ENCODE measurements around the gene GUSB. TPM values are rescaled to one million over a fixed set of nuclear protein-coding genes. Genes with fewer than 3 reads are reported as not detected.
"Not testable (repeated sequence)": the region's sequence is repeated elsewhere in the genome, so short reads cannot be mapped to it uniquely, and the experiment has no call there.

Gene GUSB
- total and polyA plus RNA-seq, 2 of the 8 experiments (the other 6 are each of a cell fraction or from before 2014, with no cell fraction given) = 43.6 to 71.3 TPM

DNA sequence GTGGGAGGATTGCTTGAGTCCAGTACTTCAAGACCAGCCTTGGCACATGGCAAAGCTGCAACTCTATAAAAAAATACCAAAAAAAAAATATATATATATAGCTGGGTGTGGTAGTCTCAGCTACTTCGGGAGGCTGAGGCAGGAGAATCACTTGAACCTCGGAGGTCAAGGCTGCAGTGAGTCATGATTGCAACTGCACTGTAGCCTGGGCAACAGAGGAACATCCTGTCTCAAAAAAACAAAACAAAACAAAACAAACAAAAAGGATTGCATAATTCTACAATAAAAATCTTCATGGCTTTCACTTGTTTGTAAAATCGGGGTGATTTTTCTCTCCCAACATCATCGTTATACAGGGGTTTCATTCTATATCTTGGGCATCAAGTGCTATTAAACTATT is 35.1 kb downstream of the GUSB start (continued):
- TF ChIP-seq, protein P1, sequence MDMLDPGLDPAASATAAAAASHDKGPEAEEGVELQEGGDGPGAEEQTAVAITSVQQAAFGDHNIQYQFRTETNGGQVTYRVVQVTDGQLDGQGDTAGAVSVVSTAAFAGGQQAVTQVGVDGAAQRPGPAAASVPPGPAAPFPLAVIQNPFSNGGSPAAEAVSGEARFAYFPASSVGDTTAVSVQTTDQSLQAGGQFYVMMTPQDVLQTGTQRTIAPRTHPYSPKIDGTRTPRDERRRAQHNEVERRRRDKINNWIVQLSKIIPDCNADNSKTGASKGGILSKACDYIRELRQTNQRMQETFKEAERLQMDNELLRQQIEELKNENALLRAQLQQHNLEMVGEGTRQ (IDR thresholded peaks at IDR 0.05; ENCODE audit: low read length) = no peak
- no peak for TF ChIP-seq POLR2AphosphoS5 (IDR thresholded peaks at IDR 0.05; ENCODE audit: low read depth, low read length)
- no peak for TF ChIP-seq HDAC6 (IDR thresholded peaks at IDR 0.05; ENCODE audit: low read depth, low read length)
- no peak for TF ChIP-seq SRF (IDR thresholded peaks at IDR 0.05; ENCODE audit: low read depth, low read length)
- no peak for TF ChIP-seq CHD2 (IDR thresholded peaks at IDR 0.05; ENCODE audit: low read length)

DNA sequence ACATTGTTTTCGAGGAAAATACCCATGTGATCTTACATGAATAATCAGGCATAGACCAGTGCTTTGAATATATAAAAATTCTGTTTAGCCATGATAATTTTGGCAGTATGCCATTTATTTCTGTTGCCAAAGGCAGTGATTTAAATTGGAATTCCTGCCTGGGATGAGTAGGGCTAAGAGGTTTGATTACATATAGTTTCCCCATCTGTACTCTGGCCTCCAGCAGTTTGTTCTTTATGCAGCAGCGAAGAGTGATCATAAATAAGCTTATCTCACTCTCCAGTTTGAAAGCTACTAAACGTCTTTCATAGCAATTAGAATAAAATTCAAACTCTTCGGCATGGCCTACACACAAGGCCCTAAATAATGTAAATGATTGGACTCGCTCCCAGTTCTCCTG is 36.2 kb downstream of the GUSB start:
- H3K4ac ChIP-seq (replicated peaks; ENCODE audit: insufficient read length, low read depth, low read length); H3K4me1 ChIP-seq (replicated peaks in 1 of 4; ENCODE audit: control insufficient read depth in 3 of 4, insufficient read depth in 4 of 4, low read length in 3 of 4); H2AK5ac ChIP-seq (ENCODE audit: low read depth, low read length); H2BK12ac ChIP-seq (ENCODE audit: low read depth, low read length); H3K14ac ChIP-seq (ENCODE audit: insufficient read length); H3K9me3 ChIP-seq (ENCODE audit: insufficient read depth in 2 of 2, low read depth in 1 of 2, low read length in 1 of 2); DNase-seq (ENCODE audit: low read depth in 1 of 2, low spot score in 2 of 2); H3K27ac ChIP-seq (ENCODE audit: low read depth, low read length); CTCF ChIA-PET (ENCODE audit: partially characterized antibody); H3K23ac ChIP-seq (ENCODE audit: insufficient read length); H4K8ac ChIP-seq (ENCODE audit: extremely low read depth, insufficient read depth, low read length); H2BK5ac ChIP-seq (ENCODE audit: low read depth, low read length); H3K23me2 ChIP-seq (ENCODE audit: low read depth, low read length); FAIRE-seq; H4K5ac ChIP-seq (ENCODE audit: insufficient read length, low read depth, low read length); H2BK15ac ChIP-seq (ENCODE audit: low read length); H3K56ac ChIP-seq (replicated peaks; ENCODE audit: insufficient read length, low read depth, low read length); H3K27me3 ChIP-seq (replicated peaks in 1 of 4; ENCODE audit: control insufficient read depth in 3 of 4, extremely low read depth in 1 of 4, insufficient read depth in 3 of 4, low read length in 3 of 4); POLR2A ChIA-PET (ENCODE audit: partially characterized antibody); H3K36me3 ChIP-seq (ENCODE audit: control insufficient read depth in 2 of 4, insufficient read depth in 4 of 4, low read length in 3 of 4); H4K20me1 ChIP-seq (replicated peaks in 1 of 2; ENCODE audit: control insufficient read depth in 1 of 2, insufficient read depth in 2 of 2, low read length in 2 of 2); H3K18ac ChIP-seq (ENCODE audit: extremely low read depth, low read length); H2BK120ac ChIP-seq (replicated peaks; ENCODE audit: low read depth, low read length); H3K4me2 ChIP-seq (ENCODE audit: insufficient read depth in 1 of 2, low read depth in 2 of 2, low read length in 2 of 2); H3K79me2 ChIP-seq (ENCODE audit: control insufficient read depth in 1 of 2, insufficient read depth in 2 of 2, low read length in 2 of 2); H3K9ac ChIP-seq (replicated peaks in 1 of 4; ENCODE audit: extremely low read depth in 1 of 4, low read depth in 3 of 4, low read length in 3 of 4); H4K91ac ChIP-seq (replicated peaks; ENCODE audit: insufficient read length, low read length); H2AFZ ChIP-seq (ENCODE audit: low read length); H2BK20ac ChIP-seq (ENCODE audit: low read length); H3K79me1 ChIP-seq (ENCODE audit: low read depth, low read length); H3K4me3 ChIP-seq (ENCODE audit: extremely low read depth in 1 of 4, insufficient read depth in 2 of 4, low read depth in 3 of 4, low read length in 4 of 4): not testable (repeated sequence)
- WGBS, 2 experiments (ENCODE audit: extremely low coverage in 1 of 2, insufficient coverage in 1 of 2, insufficient read length in 1 of 2, insufficient replicate concordance in 2 of 2, low coverage in 1 of 2, low lambda C conversion rate in 2 of 2, missing lambda C conversion rate in 1 of 2) = 95% methylated on average over 1 of the region's 5 CpGs; no CpG with 5 or more reads in 1 of the 2 experiments

All from H1 (cell line).